ENCODE results near the gene CGB3.

The CGB3 gene

DNA sequence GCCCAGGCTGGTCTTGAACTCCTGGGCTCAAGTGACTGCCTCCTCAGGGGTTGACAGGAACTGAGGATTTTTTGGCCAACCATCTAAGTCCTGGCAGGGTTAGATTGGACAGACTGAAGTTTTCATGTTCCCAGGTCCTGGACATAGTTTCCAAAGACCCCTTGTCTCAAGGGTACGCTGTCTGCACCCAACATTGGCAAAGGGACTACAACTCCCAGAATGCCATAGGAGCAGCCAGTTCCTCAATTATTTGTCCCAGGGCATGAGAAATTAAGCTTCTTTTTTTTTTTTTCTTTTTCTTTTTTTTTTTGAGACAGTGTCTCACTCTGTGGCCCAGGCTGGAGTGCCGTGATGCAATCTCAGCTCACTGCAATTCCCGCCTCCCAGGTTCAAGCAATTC is 37.9 kb downstream of the CGB3 start:
- DNase-seq (ENCODE audit: insufficient read length) (no peak), FAIRE-seq (no peak)
- TF ChIP-seq POLR2AphosphoS5 (IDR thresholded peaks at IDR 0.05; ENCODE audit: low read depth, low read length) (no peak), POLR2A (IDR thresholded peaks at IDR 0.05; ENCODE audit: low read depth, low read length) (no peak), TAF1 (IDR thresholded peaks at IDR 0.05; ENCODE audit: borderline replicate concordance, low read depth, low read length) (no peak)

DNA sequence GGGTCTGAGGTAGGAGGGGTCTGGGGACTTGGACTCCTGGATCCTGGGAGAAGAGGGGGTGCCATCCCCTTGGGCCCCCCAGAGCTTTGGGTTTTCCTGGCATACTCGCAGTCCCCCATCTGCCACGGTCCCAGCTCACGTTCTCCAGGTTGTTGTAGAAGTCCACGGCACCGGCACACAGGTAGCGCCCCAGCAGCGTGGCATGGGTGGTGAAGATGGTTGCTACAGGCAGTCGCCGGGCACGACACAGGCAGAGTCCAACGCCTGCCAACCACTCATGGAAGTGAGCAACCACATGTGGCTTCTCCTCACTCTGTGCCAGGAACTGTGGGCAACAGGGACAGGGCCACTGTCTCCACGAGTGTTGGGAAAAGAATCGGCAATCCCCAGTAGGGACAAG is 38.4 kb downstream of the CGB3 start:
- no peak for TF ChIP-seq TAF1 (IDR thresholded peaks at IDR 0.05; ENCODE audit: borderline replicate concordance, low read depth, low read length)
- no peak for TF ChIP-seq POLR2A (IDR thresholded peaks at IDR 0.05; ENCODE audit: low read depth, low read length)
- no peak for TF ChIP-seq POLR2AphosphoS5 (IDR thresholded peaks at IDR 0.05; ENCODE audit: low read depth, low read length)
- FAIRE-seq: no peak

DNA sequence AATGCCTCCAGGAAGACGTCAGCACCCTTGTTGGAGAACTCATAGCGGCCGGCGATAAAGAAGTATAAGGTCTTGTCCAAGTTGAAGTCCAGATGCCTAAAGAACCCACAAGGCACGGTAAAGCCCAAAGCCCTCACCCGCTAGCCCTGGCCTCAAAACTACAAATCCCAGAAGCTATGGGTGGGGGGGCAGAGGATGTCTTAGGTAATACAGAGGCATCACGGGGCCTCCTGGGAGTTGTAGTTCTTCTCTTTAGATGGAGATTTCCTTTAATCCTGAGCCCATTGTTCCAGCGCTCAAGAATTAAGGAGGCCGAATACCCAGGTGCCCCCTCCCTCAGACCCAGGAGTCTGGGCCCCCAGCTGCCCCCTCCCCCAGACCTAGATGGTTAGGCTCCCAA is 41.9 kb downstream of the CGB3 start:
- DNase-seq (ENCODE audit: insufficient read length) (no peak), FAIRE-seq (no peak)
- TF ChIP-seq POLR2AphosphoS5 (IDR thresholded peaks at IDR 0.05; ENCODE audit: low read depth, low read length): no peak
- no peak for TF ChIP-seq POLR2A (IDR thresholded peaks at IDR 0.05; ENCODE audit: low read depth, low read length)
- TF ChIP-seq TAF1 (IDR thresholded peaks at IDR 0.05; ENCODE audit: borderline replicate concordance, low read depth, low read length): no peak

More for the DNA sequence above, 38.4 kb downstream of the CGB3 start:
- DNase-seq (ENCODE audit: insufficient read length): no peak

DNA sequence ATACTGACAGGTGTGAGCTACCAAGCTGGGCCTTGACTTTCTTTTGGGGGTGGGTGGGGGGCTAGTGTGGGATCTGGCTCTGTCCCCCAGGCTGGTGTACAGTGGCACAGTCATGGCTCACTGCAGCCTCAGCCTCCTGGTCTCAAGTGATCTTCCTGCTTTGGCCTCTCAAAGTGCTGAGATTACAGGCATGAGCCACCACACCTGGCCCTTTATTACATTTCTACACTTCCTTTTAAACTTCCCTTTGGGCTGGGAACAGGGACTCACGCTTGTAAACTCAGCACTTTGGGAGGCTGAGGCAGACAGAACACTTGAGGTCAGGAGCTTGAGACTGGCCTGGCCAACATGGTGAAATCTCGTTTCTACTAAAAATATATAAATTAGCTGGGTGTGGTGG is 47.1 kb downstream of the CGB3 start:
- DNase-seq (ENCODE audit: insufficient read length) (no peak), FAIRE-seq (no peak)
- TF ChIP-seq TAF1 (IDR thresholded peaks at IDR 0.05; ENCODE audit: borderline replicate concordance, low read depth, low read length) (no peak), POLR2A (IDR thresholded peaks at IDR 0.05; ENCODE audit: low read depth, low read length) (no peak), POLR2AphosphoS5 (IDR thresholded peaks at IDR 0.05; ENCODE audit: low read depth, low read length) (no peak)

DNA sequence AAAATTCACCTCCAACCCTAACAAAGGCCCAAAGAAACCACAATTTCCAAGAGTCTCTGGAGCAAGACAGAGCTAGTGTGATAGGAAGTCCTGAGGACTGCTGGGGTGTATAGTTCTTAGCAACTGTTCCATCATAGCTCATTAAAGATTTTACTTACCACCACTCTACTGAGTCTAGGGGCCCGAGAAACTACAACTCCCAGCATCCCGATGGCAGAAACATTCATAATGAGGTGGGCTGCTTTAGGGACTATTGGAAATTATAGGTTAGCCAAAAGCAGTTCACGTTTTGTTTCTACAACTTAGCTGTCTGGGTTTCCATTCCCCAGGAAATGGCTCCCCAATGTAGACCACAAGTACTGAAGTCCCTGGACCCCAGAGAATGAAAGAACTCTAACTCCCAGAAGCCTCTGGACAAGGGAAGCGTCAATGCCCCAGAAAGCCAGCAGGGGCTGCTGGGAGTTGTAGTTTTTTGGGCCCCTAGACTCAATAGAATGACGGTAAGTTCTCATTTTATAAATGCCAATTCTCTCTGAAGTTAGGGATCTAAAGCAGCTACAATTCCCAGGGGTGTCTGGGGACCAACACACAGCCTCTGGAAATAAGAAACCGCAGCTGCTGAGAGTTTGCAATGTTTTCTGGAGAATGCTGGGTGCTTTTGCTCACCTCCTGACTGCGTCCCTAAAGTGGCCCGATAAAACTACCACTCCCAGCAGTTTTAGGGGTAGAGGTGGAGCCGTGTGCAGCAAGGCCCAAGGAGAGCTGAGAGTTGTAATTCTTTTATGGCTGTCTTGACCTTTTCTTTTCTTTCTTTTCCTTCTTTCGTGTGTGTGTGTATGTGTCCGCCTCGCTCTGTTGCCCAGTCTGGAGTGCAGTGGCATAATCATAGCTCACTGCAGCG is 47.9 kb downstream of the CGB3 start:
- FAIRE-seq (no peak), DNase-seq (ENCODE audit: insufficient read length) (no peak)
- TF ChIP-seq POLR2AphosphoS5 (IDR thresholded peaks at IDR 0.05; ENCODE audit: low read depth, low read length): no peak
- no peak for TF ChIP-seq POLR2A (IDR thresholded peaks at IDR 0.05; ENCODE audit: low read depth, low read length)
- TF ChIP-seq TAF1 (IDR thresholded peaks at IDR 0.05; ENCODE audit: borderline replicate concordance, low read depth, low read length): no peak

All from GM12892 (cell line).